ENCODE measurements around the gene PLIN4. TPM values are rescaled to one million over a fixed set of nuclear protein-coding genes. Genes with fewer than 3 reads are reported as not detected.

PLIN4 gene
- polyA plus RNA-seq, 1 donor (not counting 4 experiments of a cell fraction or from before 2014, with no cell fraction given) = not detected

GRCh38 chr19:4550018-4550417 lies 31.7 kb upstream of the PLIN4 start:
- Histone ChIP-seq H2AFZ (ENCODE audit: control insufficient read depth, low read length) (no peak overlapping the region), H3K9me3 (ENCODE audit: control insufficient read depth, low read depth, low read length) (no peaks in the 10 kb centered on the region), H3K36me3 (ENCODE audit: control insufficient read depth in 2 of 2, extremely low read depth in 1 of 2, insufficient read depth in 2 of 2, low read length in 2 of 2) (no peaks in the 10 kb centered on the region), H3K4me2 (ENCODE audit: control insufficient read depth, extremely low read depth, insufficient read depth, low read depth, low read length) (no peak overlapping the region), H4K20me1 (ENCODE audit: control insufficient read depth, extremely low read depth, insufficient read depth, low read length) (no peaks in the 10 kb centered on the region), H3K79me2 (ENCODE audit: control insufficient read depth, insufficient read depth, low read length) (no peaks in the 10 kb centered on the region), H3K4me1 (ENCODE audit: control insufficient read depth, extremely low read depth, insufficient read depth, low read length) (no peaks in the 10 kb centered on the region), H3K27me3 (ENCODE audit: control insufficient read depth, extremely low read depth, insufficient read depth, low read length) (no peaks in the 10 kb centered on the region), H3K9ac (ENCODE audit: control insufficient read depth, extremely low read depth, insufficient read depth, low read length) (no peak overlapping the region), H3K9me1 (ENCODE audit: control insufficient read depth, extremely low read depth, insufficient read depth, low read length) (no peaks in the 10 kb centered on the region), H3K27ac (ENCODE audit: control insufficient read depth, insufficient read depth, low read length) (no peak overlapping the region), H3K4me3 (ENCODE audit: control insufficient read depth in 2 of 3, extremely low read depth in 1 of 3, insufficient read depth in 2 of 3, low read depth in 1 of 3, low read length in 3 of 3) (no peak overlapping the region)
- dilution Hi-C loops (cut with MboI; ENCODE audit: extremely low pct_ligation_motif_present, low sequenced_read_pairs) = no loop called here
- no peak for FAIRE-seq
- TF ChIP-seq EZH2 (IDR thresholded peaks at IDR 0.05; ENCODE audit: low read length) (no peak), CTCF (optimal IDR thresholded peaks at IDR 0.05 in 1 of 3, IDR thresholded peaks at IDR 0.05 in 1 of 3, conservative IDR thresholded peaks at IDR 0.05 in 1 of 3; ENCODE audit: extremely low read depth in 1 of 3, insufficient read depth in 2 of 3, low read length in 3 of 3) (no peak)
- no peak for DNase-seq (ENCODE audit: low read depth, low spot score)

DNA sequence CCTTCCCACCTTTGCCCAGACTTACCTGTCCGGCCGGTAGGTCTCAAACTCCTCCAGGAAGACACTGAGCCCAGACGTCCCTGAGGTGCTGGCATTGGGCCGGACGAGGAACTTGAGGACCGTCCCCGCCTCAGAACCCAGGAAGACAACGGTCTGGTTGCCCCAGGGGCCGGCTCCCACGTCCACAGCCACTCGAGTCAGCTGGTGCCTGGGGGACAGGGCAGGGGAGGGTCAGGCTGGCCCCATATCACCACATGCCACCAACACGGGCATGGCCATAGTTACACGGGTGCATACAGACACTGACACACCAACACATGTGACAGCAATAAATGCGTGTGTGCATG lies 29.9 kb upstream of the PLIN4 start:
- Histone ChIP-seq H3K4me2 (ENCODE audit: control insufficient read depth, extremely low read depth, insufficient read depth, low read depth, low read length) (no peak overlapping the region), H3K27ac (ENCODE audit: control insufficient read depth, insufficient read depth, low read length) (no peak overlapping the region), H3K4me1 (ENCODE audit: control insufficient read depth, extremely low read depth, insufficient read depth, low read length) (no peaks in the 10 kb centered on the region), H3K9me1 (ENCODE audit: control insufficient read depth, extremely low read depth, insufficient read depth, low read length) (no peaks in the 10 kb centered on the region), H2AFZ (ENCODE audit: control insufficient read depth, low read length) (no peak overlapping the region), H3K9ac (ENCODE audit: control insufficient read depth, extremely low read depth, insufficient read depth, low read length) (no peak overlapping the region), H3K36me3 (ENCODE audit: control insufficient read depth in 2 of 2, extremely low read depth in 1 of 2, insufficient read depth in 2 of 2, low read length in 2 of 2) (no peaks in the 10 kb centered on the region), H3K27me3 (ENCODE audit: control insufficient read depth, extremely low read depth, insufficient read depth, low read length) (no peaks in the 10 kb centered on the region), H3K4me3 (ENCODE audit: control insufficient read depth in 2 of 3, extremely low read depth in 1 of 3, insufficient read depth in 2 of 3, low read depth in 1 of 3, low read length in 3 of 3) (no peak overlapping the region), H3K79me2 (ENCODE audit: control insufficient read depth, insufficient read depth, low read length) (no peaks in the 10 kb centered on the region), H4K20me1 (ENCODE audit: control insufficient read depth, extremely low read depth, insufficient read depth, low read length) (no peaks in the 10 kb centered on the region), H3K9me3 (ENCODE audit: control insufficient read depth, low read depth, low read length) (no peaks in the 10 kb centered on the region)
- dilution Hi-C loops (cut with MboI; ENCODE audit: extremely low pct_ligation_motif_present, low sequenced_read_pairs) = no loop called here
- FAIRE-seq (no peak), DNase-seq (ENCODE audit: low read depth, low spot score) (no peak)
- TF ChIP-seq EZH2 (IDR thresholded peaks at IDR 0.05; ENCODE audit: low read length) = no peak
- no peak for TF ChIP-seq CTCF (optimal IDR thresholded peaks at IDR 0.05 in 1 of 3, IDR thresholded peaks at IDR 0.05 in 1 of 3, conservative IDR thresholded peaks at IDR 0.05 in 1 of 3; ENCODE audit: extremely low read depth in 1 of 3, insufficient read depth in 2 of 3, low read length in 3 of 3)

Data from keratinocyte (primary cell).